Measurements from ENCODE around the gene NHEJ1. TPM values are rescaled to one million over a fixed set of nuclear protein-coding genes. Genes with fewer than 3 reads are reported as not detected.
A peak's percentile ranks its signal among the peaks of the same experiment; 100 is the strongest.

Gene NHEJ1
- total and polyA plus RNA-seq, 2 of the 13 experiments (the other 11 are each of a cell fraction or from before 2014, with no cell fraction given) = 30.0 to 30.7 TPM

- TF ChIP-seq, protein P1, sequence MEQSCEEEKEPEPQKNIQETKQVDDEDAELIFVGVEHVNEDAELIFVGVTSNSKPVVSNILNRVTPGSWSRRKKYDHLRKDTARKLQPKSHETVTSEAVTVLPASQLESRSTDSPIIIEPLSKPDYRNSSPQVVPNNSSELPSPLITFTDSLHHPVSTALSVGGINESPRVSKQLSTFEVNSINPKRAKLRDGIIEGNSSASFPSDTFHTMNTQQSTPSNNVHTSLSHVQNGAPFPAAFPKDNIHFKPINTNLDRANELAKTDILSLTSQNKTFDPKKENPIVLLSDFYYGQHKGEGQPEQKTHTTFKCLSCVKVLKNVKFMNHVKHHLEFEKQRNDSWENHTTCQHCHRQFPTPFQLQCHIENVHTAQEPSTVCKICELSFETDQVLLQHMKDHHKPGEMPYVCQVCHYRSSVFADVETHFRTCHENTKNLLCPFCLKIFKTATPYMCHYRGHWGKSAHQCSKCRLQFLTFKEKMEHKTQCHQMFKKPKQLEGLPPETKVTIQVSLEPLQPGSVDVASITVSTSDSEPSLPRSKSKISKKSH (CRISPR knock-in tag; IDR thresholded peaks at IDR 0.05; ENCODE audit: borderline replicate concordance) = peak; percentile 82
- TF ChIP-seq, protein P2, sequence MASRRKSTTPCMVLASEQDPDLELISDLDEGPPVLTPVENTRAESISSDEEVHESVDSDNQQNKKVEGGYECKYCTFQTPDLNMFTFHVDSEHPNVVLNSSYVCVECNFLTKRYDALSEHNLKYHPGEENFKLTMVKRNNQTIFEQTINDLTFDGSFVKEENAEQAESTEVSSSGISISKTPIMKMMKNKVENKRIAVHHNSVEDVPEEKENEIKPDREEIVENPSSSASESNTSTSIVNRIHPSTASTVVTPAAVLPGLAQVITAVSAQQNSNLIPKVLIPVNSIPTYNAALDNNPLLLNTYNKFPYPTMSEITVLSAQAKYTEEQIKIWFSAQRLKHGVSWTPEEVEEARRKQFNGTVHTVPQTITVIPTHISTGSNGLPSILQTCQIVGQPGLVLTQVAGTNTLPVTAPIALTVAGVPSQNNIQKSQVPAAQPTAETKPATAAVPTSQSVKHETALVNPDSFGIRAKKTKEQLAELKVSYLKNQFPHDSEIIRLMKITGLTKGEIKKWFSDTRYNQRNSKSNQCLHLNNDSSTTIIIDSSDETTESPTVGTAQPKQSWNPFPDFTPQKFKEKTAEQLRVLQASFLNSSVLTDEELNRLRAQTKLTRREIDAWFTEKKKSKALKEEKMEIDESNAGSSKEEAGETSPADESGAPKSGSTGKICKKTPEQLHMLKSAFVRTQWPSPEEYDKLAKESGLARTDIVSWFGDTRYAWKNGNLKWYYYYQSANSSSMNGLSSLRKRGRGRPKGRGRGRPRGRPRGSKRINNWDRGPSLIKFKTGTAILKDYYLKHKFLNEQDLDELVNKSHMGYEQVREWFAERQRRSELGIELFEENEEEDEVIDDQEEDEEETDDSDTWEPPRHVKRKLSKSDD (CRISPR knock-in tag; IDR thresholded peaks at IDR 0.05; ENCODE audit: low read depth) = 0 out of 2 replicates have a peak, but pooled peaks have one; percentile 61
- TF ChIP-seq CENPT (CRISPR knock-in tag; IDR thresholded peaks at IDR 0.05; ENCODE audit: low read depth) (0 out of 2 replicates have a peak, but pooled peaks have one; percentile 73), ZNF816 (CRISPR knock-in tag; IDR thresholded peaks at IDR 0.05; ENCODE audit: borderline replicate concordance) (peak; percentile 73), ZNF33A (CRISPR knock-in tag; IDR thresholded peaks at IDR 0.05; ENCODE audit: borderline replicate concordance) (peak; percentile 97), ARID5B (CRISPR knock-in tag; IDR thresholded peaks at IDR 0.05) (peak; percentile 27; the same call in 1 of the 2 replicates), ZNF747 (CRISPR knock-in tag; IDR thresholded peaks at IDR 0.05; ENCODE audit: borderline replicate concordance) (peak; percentile 96), SALL2 (CRISPR knock-in tag; IDR thresholded peaks at IDR 0.05) (peak; percentile 96), ZFP36L1 (CRISPR knock-in tag; IDR thresholded peaks at IDR 0.05) (peak; percentile 63; the same call in 1 of the 2 replicates), TOPORS (CRISPR knock-in tag; IDR thresholded peaks at IDR 0.05) (peak; percentile 89; the same call in 1 of the 2 replicates), CBFB (CRISPR knock-in tag; IDR thresholded peaks at IDR 0.05) (peak; percentile 72), DRAP1 (CRISPR knock-in tag; IDR thresholded peaks at IDR 0.05) (peak; percentile 65; the same call in 1 of the 2 replicates), ZNF776 (CRISPR knock-in tag; IDR thresholded peaks at IDR 0.05) (peak; percentile 2; the same call in 1 of the 2 replicates), KLF11 (CRISPR knock-in tag; IDR thresholded peaks at IDR 0.05) (peak; percentile 86), SOX5 (CRISPR knock-in tag; IDR thresholded peaks at IDR 0.05; ENCODE audit: borderline replicate concordance) (peak; percentile 56; the same call in 1 of the 2 replicates), SRSF4 (IDR thresholded peaks at IDR 0.05; ENCODE audit: low read depth, low read length, poor library complexity, severe bottlenecking) (no peak), ZNF224 (CRISPR knock-in tag; IDR thresholded peaks at IDR 0.05) (no peak; the same call in 1 of the 2 replicates)
- TF ChIP-seq, protein P3, sequence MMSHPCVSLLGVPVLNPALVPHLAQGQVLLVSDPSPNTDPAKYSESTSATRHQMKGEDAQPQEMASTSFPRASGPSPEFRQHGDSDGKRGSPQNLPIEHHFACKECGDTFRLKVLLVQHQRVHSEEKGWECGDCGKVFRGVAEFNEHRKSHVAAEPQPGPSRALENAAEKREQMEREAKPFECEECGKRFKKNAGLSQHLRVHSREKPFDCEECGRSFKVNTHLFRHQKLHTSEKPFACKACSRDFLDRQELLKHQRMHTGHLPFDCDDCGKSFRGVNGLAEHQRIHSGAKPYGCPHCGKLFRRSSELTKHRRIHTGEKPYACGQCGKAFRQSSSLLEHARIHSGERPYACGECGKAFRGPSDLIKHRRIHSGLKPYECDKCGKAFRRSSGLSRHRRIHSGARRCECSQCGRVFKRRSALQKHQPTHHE (CRISPR knock-in tag; IDR thresholded peaks at IDR 0.05; ENCODE audit: borderline replicate concordance) = peak; percentile 69
These were observed at the start of gene NHEJ1 (continued) for GRCh38 chr2:219160186-219161017.

Data from HepG2 (cell line).